Stimulated activated CD8-positive, alpha-beta memory T cell treated with anti-CD3 and anti-CD28 coated beads, Interleukin-15, amount 100 ng/mL, for 4 hours (primary cell): ENCODE measurements around the gene NR1H4.
"Not testable (repeated sequence)": the region's sequence is repeated elsewhere in the genome, so short reads cannot be mapped to it uniquely, and the experiment has no call there.

ENCODE experiments used
- DNase-seq, 2 donors: peaks; one replicate each; pipeline ENCODE4 v3.0.0-alpha.2; 2020; ENCODE audit warnings: low read depth in 2 of 2

NR1H4 gene

DNA sequence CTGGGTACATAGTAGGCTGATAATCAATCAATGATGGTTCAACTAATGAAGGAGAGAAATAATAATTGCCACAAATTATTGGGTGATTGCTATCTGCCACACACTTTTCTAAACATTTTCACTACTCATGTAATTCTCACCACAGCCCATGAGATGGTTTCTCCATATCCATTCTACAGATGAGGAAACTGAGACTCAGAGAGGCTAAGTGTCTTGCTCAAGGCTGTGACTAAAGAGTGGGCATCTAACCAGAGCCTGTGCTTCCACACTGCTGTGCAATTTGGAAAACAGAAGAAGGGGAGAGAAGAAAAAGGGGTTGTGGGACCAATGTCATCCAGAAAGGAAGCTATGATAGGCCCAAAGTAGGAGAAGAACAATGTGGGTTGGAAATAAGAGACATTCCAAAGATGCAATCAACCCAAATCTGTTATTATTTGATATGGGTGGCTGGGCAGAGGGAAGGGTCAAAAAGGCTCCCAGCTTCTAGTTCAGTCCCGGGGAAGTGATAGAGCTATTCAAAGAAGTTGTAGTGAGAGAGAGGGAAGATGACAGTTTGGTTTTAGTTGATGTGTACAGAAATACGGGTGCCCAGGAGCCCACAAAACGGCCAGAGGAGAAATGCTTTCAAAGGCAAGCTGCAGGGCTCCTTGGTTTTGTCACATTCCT, 483 bp upstream of the NR1H4 start:
- DNase-seq = no peak

DNA sequence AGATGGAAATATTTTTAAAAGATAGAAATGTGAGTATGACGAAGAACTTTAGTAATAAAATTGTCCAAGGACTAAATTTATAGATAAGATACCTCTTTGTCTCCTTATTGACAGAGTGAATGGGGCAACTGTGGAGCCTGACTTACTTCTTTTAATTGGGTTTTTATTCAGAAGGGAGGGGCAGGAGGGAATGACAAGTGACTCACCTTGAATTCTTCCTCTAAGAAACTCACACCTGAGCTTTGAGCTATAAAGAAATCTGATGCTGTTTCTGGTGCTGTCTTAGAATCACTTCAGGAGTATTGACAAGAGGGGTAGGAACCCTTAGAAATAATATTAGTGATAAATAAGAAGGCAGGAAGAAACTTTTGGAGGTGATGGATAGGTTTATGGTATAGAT, 951 bp downstream of the NR1H4 start:
- DNase-seq = no peak

DNA sequence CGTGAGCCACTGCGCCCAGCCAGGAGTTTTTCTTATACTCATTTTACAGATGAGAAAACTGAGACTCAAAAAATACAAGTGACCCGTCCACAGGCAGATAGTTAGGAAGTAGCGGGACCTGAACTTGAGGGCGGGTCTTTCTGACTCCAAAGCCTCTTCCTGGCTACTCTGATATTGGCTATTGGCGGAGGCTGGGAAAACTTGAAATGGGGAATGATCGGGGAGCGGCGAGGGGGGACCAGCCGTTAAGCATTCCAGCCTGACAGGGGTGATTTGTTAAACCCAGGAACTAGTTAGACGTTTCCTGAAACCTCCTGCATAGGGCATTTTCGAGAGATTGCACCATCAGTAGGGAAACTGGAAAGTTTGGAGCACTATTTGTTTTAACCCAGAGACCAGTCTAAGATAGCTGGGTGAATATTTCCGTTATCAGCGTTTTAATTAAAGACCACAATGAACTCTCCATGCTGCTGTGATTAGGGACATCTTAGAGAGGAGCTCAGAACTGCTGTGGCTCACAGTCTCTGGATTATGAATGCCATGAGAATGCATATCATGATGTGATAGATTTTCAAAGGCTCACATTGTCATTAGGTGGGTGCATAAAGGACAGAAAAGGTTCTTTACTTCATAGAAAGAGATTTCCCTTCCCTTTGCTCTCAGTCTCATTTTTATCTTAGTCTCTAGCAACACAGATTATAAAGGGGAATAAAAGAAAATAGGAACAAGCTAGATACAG, 2.5 kb downstream of the NR1H4 start:
- no peak for DNase-seq

DNA sequence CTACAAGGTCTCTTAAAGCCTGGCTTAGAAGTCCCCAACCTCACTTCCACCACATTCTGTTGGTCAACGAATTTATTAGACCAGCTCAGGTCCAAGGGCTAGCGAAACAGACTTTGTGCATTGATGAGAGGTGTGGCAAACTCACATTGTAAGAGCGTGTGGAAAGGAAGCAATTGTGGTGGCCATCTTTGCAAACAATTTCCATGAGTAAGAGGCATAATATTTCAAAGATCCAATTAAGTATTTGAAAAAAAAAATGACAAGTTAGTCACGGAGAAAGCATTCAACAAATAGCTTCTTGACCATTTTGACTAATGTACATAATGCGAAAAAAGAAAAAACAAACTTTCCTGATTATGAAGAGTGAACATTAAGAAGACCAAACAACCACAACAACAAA, 7.4 kb downstream of the NR1H4 start:
- no peak for DNase-seq

DNA sequence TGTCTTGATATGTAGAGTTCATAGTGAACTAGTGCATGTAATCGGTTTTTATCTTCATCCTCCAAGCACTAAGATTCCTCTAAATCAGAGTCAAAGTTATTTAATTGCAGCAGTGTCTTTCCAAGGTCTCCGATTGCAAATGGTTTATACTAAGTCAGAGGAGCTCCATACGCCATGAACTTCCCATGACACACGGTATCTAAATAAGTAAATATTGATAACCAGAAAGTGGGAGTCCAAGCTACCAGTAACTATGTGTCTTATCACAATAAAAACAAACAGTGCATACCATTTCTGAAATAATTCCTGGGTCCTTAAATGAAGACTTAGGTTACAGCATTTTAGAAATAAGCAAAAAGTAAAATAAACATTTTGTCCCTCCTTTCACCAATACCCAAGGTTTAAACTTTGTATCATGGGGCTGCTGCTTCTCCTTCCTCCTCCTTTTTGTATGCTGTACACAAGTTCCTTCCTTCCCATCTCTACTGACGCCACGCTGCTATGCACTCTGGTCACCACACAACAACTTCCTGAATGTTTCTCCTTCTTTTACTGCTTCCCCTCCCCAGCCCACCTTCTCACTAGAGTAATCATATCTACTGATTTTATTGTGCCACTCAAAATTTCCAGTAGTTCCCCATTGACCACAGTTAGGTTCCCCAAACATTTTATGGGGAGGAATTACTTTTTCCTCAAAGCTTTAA, 10.7 kb downstream of the NR1H4 start:
- no peak for DNase-seq

DNA sequence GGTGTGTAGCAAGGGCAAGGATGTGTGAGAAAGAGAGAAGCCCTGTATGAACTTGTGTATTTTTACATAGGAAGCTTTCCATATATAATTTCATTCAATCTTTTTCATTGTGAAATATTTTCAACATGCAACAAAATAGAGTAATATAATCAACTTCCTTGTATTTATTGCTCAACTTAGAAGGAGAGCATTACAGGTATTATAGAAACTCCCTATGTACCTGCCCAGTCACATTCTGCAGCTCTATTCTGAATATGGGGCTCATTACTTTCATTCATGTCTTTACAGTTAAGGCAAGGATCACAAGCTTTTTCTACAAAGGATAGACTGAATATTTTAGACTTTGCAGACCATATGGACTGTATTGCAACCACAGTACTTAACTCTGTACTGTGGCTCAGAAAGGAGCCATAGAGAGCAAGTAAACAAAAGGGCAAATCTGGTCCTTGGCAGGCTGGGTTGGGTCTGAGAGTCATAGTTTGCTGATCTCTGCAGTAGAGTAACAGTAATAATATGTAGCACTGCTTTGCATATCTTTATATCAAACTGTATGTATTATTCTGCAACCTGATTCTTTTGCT, 11.3 kb downstream of the NR1H4 start:
- no peak for DNase-seq

DNA sequence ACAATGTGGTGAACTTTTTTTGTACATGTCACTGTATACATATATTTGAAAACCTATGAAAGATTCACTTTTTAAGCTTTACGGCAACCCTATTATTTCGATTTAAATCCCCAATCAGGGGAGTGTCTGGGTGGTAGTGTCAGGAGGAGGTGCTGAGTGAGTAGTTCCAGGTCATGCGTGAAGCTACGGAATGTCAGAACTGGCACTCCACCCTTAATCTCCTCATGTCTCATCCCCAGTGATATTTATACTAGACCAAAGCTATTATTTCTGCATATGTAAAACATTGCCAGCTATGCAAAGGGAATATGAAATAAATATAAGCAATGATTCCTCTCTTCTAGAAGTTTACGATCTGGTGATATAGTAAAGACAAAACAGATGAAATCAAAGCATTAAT, 12.3 kb downstream of the NR1H4 start:
- no peak for DNase-seq

DNA sequence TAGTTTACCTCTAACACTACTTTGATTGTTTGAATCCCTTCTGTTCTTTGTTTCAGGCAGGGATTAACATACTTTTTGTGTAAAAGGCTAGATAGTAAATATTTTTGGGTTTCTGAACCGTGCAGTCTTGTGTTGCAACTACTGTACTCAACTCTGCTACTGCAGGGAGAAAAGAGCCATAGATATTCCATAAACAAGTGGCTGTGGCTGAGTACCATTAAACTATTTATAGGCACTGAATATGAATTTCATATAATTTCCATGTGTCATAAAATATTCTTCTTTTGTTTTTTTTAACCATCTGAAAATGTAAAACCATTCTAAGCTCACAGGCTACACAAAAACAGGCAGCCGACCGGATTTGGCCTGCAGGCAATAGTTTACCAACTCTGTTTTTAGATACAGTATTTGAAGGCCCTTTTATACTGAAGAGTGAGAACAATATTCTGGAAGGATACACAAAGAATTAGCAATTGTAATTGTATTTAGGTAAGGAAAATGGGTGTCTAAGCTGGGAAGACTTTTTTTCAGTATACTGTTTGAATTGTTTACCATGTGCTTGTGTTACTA, 15.7 kb downstream of the NR1H4 start:
- DNase-seq = no peak

DNA sequence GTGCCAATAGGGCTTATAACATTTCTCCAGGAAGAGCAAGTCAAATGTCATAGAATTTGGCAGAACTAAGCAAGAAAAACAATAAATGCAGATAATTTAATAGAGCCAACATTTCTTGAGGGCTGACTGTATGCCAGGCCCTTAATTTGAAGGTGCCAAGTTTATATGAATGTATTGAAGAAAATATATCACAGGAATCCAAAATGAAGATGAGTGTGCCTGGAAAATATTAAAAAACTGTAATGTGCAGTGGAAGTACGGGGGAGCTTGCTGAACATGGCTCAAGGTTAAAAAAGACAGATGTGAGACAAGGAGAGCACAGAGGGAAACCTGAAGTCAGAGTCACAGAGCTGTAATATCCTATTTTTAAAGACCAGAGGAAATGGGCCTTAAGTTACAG, 16.4 kb downstream of the NR1H4 start:
- no peak for DNase-seq

DNA sequence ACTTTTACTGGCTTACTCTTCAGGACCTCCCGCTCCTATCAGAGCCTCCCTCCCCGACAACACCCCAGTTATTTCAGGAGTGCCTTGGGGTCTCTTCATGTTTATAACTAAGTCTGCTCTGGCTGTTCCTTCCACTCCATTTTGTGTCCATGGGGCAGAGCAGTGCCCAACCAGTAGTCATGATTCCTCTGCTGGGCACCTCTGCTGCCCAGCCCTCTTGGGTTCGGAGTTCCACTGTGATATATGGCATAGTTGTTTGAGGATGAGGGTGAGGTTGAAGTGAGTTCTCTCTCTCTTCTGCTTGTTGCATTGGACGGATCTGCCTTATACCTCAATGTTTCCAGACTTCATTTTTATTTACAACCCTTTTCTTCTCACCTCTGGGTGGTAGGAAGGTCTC, 17.4 kb downstream of the NR1H4 start:
- no peak for DNase-seq

DNA sequence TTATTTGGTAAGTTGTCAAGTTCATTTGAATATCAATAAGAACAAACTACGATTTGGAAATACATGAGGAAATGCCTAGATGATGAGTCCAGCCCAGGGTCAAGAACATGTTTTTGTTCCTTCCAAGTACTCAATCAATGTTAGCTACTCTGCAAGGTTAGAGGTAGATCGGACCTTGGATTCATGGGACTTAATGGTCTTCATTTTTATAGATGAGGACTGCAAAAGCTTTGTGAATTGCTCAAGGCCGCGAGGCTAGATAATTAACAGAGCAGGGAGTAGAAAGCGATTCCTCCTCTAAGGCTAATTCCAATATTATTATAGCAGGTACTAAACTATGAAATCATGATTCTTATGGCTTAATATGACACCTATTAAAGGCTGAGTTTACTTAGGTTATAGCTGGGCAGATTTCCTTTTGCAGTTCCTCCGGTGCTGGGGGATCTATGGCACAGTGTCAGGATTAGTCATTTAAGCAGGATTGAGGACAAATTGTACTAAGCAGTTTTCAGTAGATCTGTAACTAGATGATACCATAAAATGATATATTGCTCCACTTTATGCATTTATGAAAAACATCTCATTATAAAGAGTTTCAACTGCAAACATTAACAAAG, 19.8 kb downstream of the NR1H4 start:
- DNase-seq = no peak

DNA sequence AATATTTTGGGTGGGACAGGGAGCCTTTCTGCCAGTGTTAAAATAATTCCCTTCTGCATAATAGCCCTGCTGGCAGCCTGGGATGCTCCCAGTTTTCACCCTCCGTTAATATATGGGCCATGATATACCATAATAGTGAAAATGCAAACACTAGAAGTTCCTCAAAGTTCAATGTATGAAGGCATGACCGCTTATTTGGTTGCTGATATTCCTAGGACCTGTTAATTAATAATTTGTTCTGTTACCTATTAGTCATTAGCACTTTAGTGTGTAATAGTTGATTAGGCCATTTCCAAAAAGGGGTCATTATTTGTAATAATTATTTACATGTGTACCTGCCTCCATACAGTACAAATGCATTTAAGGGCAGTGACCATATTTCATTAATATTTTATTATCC, 20.4 kb downstream of the NR1H4 start:
- DNase-seq = no peak

DNA sequence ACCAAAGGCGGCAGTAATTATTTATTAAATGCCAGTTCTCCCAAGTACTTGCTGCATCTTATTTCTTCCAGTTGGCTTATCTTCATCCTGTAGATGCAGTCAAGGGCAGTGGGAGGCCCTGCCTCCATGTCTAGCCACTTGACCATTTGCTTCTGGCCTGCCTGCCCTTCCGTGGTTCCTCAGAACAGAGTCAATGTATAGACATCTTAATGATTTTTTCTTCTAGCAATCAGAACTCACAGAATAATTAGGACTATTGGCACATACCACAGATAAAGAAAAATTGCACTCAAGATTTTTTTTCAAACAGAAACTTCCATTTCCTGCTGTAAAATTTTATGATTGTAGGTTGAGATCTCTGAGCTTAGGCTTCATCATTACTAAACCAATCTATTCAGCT, 20.9 kb downstream of the NR1H4 start:
- no peak for DNase-seq

DNA sequence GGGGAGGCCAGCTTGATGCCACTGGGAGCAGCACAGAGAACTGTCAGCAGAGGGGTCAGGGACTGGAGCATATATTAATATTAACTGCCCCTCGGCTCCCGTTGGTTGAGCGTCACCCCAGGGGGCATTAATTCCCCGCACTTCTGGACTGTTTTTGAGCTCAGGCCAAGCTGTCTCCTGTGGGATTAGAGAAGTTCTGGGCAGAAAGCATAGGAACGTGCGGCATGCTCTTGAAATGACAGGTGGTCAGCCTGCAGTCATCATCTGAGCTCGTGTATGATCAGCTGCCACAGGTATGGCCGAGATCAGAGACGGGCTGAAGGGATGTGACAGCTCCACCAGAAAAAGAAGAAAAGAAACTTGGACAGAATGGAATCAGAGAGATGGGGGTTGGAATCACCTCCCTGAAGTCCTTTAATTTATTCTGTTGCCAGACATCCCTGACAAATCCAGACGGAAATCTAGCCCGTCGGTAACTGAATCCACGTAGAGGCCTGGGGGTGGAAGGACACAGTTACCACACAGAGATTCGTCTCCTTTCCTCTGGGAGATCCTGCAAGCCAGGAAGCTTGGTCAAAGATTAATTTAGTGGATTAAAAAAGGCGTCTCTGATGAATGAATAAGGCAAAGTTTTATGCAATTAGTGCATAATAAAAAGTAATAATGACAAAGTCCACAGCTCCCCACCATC, 23.6 kb downstream of the NR1H4 start:
- DNase-seq = no peak

DNA sequence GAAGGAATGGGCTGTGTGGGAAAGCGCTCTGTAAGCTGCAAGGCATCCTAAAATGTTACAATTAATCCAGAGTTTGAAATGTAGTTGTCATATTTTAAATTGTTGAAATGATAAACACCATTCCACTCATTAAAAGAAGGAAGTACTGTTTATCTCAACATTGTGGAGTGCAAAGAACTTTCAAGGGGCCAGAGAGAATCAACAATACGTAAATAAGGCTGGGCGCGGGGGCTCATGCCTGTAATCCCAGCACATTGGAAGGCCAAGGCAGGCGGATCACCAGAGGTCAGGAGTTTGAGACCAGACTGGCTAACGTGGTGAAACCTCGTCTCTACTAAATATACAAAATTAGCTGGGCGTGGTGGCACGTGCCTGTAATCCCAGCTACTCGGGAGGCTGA, 24.5 kb downstream of the NR1H4 start:
- DNase-seq = no peak

DNA sequence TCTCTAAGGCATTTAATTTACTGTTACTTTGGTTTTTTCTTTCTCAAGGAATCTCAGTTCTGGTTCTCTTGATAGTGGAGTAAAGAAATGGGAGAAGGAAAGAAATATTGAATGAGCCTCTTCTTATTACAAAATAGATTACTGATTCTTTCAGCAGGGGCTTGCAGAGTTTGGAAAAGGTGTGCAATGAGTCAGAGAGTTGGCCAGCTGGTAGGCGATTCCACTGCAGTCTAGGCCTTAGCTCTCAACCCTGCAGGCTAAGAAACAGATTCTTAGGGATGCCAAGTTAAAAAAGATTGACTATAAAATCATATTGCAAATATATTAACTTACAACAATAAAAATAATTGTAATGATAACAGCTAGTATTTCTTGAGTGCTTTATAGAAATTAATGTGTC, 25.8 kb downstream of the NR1H4 start:
- DNase-seq = no peak

DNA sequence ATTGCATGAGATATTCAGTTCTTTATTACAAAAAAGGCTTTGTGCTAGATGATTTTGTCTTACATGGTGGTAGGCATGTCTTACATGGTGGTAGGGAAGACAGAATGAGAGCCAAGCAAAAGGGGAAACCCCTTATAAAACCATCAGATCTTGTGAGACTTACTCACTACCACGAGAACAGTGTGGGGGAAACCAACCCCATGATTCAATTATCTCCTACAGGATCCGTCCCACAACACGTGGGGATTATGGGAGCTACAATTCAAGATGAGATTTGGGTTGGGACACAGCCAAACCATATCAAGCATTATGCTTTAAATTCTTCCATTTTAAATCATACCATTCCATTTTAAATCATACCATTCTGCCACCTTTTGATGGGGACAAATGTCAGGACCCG, 29.1 kb downstream of the NR1H4 start:
- not testable (repeated sequence) for DNase-seq

DNA sequence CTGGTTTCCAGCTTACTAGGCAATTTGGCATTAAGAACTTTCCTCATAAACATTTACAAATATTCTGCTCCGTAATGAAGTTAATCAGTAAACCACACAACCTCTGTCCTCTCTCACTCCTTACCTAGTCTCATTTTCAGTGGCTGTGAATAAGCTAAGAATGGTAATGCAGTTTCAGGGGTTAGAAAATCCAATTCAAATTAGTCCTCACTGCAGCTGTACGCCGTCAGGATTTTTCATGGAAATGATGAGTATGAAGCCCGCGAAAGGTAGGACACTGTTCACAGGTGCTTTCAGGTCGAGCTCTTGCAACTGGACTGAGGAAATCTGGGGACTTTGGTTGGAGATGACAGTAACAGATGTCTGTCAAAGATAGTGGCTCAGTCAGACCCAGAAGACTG, 29.6 kb downstream of the NR1H4 start:
- DNase-seq = no peak

DNA sequence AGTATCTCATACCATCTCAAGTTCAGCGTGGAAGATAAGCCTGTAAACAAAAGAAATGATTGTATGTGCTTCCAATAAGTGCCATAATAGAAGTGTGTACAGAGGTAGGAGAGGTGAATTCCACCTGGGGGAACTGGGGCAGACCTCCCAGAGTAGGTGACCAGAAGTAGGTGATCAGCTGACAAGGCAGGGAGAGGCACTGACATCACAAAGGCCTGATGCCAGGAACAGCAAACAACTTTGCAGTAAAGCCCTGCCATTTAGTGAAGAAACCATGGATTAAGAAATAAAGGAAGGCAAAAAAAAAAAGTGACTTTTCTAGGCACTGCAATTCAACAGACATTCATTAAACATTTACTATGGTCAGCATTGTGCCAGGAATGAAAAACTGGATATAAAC, 31.1 kb downstream of the NR1H4 start:
- no peak for DNase-seq

DNA sequence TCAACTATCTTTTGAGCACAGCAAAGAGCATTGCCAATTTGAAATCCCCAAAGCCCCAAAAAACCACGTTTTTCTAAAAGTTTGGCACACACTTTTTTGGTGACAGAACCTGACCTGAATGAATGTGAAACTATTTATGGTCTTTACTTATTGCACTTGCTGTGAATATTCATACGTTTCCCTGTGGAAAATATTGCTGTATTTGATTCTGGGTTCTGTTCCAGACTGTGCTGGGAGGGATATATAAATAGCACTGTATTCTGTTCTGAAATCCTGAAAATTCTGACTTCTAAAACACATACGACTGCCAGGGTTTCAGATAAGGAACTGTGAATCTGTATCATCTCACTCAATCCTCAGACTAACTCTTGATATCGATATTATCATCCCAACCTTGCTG, 35.1 kb downstream of the NR1H4 start:
- DNase-seq = no peak

DNA sequence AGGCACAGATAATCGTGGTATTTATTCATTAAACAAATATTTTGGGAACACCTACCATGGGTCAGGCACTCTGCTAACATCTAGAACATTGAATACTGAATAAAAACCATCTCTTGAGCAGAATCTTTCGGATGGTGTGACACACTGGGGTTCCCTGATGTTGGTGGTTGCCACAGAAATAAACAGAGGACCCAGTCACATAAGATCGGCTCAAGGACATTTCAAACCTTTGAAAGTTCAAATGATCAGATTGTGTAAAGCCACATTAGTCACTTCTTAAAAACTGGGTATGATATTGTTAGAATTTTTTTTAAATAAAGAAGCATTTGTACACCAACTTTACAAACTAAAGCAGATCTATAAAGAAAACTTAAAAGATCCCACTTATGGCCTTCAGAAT, 39.0 kb downstream of the NR1H4 start:
- no peak for DNase-seq
